ENCODE data around the gene BAZ1B. TPM values are rescaled to one million over a fixed set of nuclear protein-coding genes. Genes with fewer than 3 reads are reported as not detected.
A peak's percentile ranks its signal among the peaks of the same experiment; 100 is the strongest.
"Not testable (repeated sequence)": the region's sequence is repeated elsewhere in the genome, so short reads cannot be mapped to it uniquely, and the experiment has no call there.

BAZ1B gene
- polyA plus RNA-seq, 2 donors, result 10.9 to 11.8 TPM

- not testable (repeated sequence) for H3K27ac ChIP-seq (ENCODE audit: low read depth in 2 of 2, low read length in 1 of 2); H3K27me3 ChIP-seq (ENCODE audit: control insufficient read depth in 1 of 2, insufficient read depth in 2 of 2, low read length in 2 of 2); H3K4me1 ChIP-seq (ENCODE audit: control insufficient read depth in 2 of 2, insufficient read depth in 2 of 2, low read length in 1 of 2); H3K9me3 ChIP-seq (ENCODE audit: control insufficient read depth in 2 of 2, insufficient read depth in 1 of 2, low read depth in 1 of 2, low read length in 1 of 2); H3K4me3 ChIP-seq (ENCODE audit: low read depth in 1 of 2, low read length in 2 of 2); H3K36me3 ChIP-seq (ENCODE audit: control insufficient read depth in 2 of 2, insufficient read depth in 2 of 2, low read length in 1 of 2)
- WGBS, 2 donors, result 63 to 79% methylated on average over 1 of the region's 1 CpG
Observed at GRCh38 chr7:73526158-73526494, 4.0 kb upstream of the BAZ1B start.

- Histone ChIP-seq H3K4me3 (ENCODE audit: low read depth in 1 of 2, low read length in 2 of 2) (peak overlapping the region; percentile 95 to 97), H3K27me3 (ENCODE audit: control insufficient read depth in 1 of 2, insufficient read depth in 2 of 2, low read length in 2 of 2) (no peaks in the 10 kb centered on the region), H3K36me3 (ENCODE audit: control insufficient read depth in 2 of 2, insufficient read depth in 2 of 2, low read length in 1 of 2) (no peaks in the 10 kb centered on the region), H3K4me1 (ENCODE audit: control insufficient read depth in 2 of 2, insufficient read depth in 2 of 2, low read length in 1 of 2) (peaks cover 0 to 2% of the 10 kb centered on the region in 2 donors), H3K9me3 (ENCODE audit: control insufficient read depth in 2 of 2, insufficient read depth in 1 of 2, low read depth in 1 of 2, low read length in 1 of 2) (no peaks in the 10 kb centered on the region), H3K27ac (ENCODE audit: low read depth in 2 of 2, low read length in 1 of 2) (peak overlapping the region; percentile 91 to 94)
- WGBS, 2 donors, result 1 to 2% methylated on average over 33 to 62 of the region's 62 CpGs
Observed at GRCh38 chr7:73521636-73522104, 423 bp downstream of the BAZ1B start.

- no peaks in the 10 kb centered on the region for H3K27me3 ChIP-seq (ENCODE audit: control insufficient read depth in 1 of 2, insufficient read depth in 2 of 2, low read length in 2 of 2)
- WGBS, 2 donors, result 0% methylated on average over 27 to 36 of the region's 36 CpGs
- no peaks in the 10 kb centered on the region for H3K9me3 ChIP-seq (ENCODE audit: control insufficient read depth in 2 of 2, insufficient read depth in 1 of 2, low read depth in 1 of 2, low read length in 1 of 2)
- peaks cover 0 to 2% of the 10 kb centered on the region in 2 donors for H3K4me1 ChIP-seq (ENCODE audit: control insufficient read depth in 2 of 2, insufficient read depth in 2 of 2, low read length in 1 of 2)
- H3K4me3 ChIP-seq (ENCODE audit: low read depth in 1 of 2, low read length in 2 of 2), result peak overlapping the region; percentile 95 to 97
- H3K36me3 ChIP-seq (ENCODE audit: control insufficient read depth in 2 of 2, insufficient read depth in 2 of 2, low read length in 1 of 2), result no peaks in the 10 kb centered on the region
- H3K27ac ChIP-seq (ENCODE audit: low read depth in 2 of 2, low read length in 1 of 2), result peak overlapping the region; percentile 91 to 94
Observed at GRCh38 chr7:73520673-73521635, 1.1 kb downstream of the BAZ1B start.

- Histone ChIP-seq H3K9me3 (ENCODE audit: control insufficient read depth in 2 of 2, insufficient read depth in 1 of 2, low read depth in 1 of 2, low read length in 1 of 2) (no peaks in the 10 kb centered on the region), H3K27ac (ENCODE audit: low read depth in 2 of 2, low read length in 1 of 2) (peak overlapping the region; percentile 33 to 65), H3K4me1 (ENCODE audit: control insufficient read depth in 2 of 2, insufficient read depth in 2 of 2, low read length in 1 of 2) (peaks cover 0 to 2% of the 10 kb centered on the region in 2 donors), H3K27me3 (ENCODE audit: control insufficient read depth in 1 of 2, insufficient read depth in 2 of 2, low read length in 2 of 2) (no peaks in the 10 kb centered on the region), H3K36me3 (ENCODE audit: control insufficient read depth in 2 of 2, insufficient read depth in 2 of 2, low read length in 1 of 2) (no peaks in the 10 kb centered on the region), H3K4me3 (ENCODE audit: low read depth in 1 of 2, low read length in 2 of 2) (peak overlapping the region; percentile 2 to 97)
- 56 to 58% methylated on average over 18 of the region's 18 CpGs for WGBS, 2 donors
Observed at GRCh38 chr7:73519867-73520672, 2.0 kb downstream of the BAZ1B start.

GRCh38 chr7:73518470-73518869, 3.6 kb downstream of the BAZ1B start:
- Histone ChIP-seq H3K27ac (ENCODE audit: low read depth in 2 of 2, low read length in 1 of 2) (no peak overlapping the region), H3K9me3 (ENCODE audit: control insufficient read depth in 2 of 2, insufficient read depth in 1 of 2, low read depth in 1 of 2, low read length in 1 of 2) (no peaks in the 10 kb centered on the region), H3K4me3 (ENCODE audit: low read depth in 1 of 2, low read length in 2 of 2) (no peak overlapping the region), H3K4me1 (ENCODE audit: control insufficient read depth in 2 of 2, insufficient read depth in 2 of 2, low read length in 1 of 2) (peaks cover 0 to 2% of the 10 kb centered on the region in 2 donors), H3K27me3 (ENCODE audit: control insufficient read depth in 1 of 2, insufficient read depth in 2 of 2, low read length in 2 of 2) (no peaks in the 10 kb centered on the region), H3K36me3 (ENCODE audit: control insufficient read depth in 2 of 2, insufficient read depth in 2 of 2, low read length in 1 of 2) (peaks cover 0 to 2% of the 10 kb centered on the region in 2 donors)
- WGBS, 2 donors, result 76% methylated on average over 5 of the region's 5 CpGs

- Histone ChIP-seq H3K27ac (ENCODE audit: low read depth in 2 of 2, low read length in 1 of 2) (no peak overlapping the region), H3K4me3 (ENCODE audit: low read depth in 1 of 2, low read length in 2 of 2) (no peak overlapping the region), H3K27me3 (ENCODE audit: control insufficient read depth in 1 of 2, insufficient read depth in 2 of 2, low read length in 2 of 2) (no peaks in the 10 kb centered on the region), H3K9me3 (ENCODE audit: control insufficient read depth in 2 of 2, insufficient read depth in 1 of 2, low read depth in 1 of 2, low read length in 1 of 2) (no peaks in the 10 kb centered on the region), H3K36me3 (ENCODE audit: control insufficient read depth in 2 of 2, insufficient read depth in 2 of 2, low read length in 1 of 2) (peaks cover 0 to 2% of the 10 kb centered on the region in 2 donors), H3K4me1 (ENCODE audit: control insufficient read depth in 2 of 2, insufficient read depth in 2 of 2, low read length in 1 of 2) (peaks cover 0 to 4% of the 10 kb centered on the region in 2 donors)
- WGBS, 2 donors, result 91 to 92% methylated on average over 6 of the region's 6 CpGs
Observed at GRCh38 chr7:73517241-73517995, 4.7 kb downstream of the BAZ1B start.

- Histone ChIP-seq H3K4me3 (ENCODE audit: low read depth in 1 of 2, low read length in 2 of 2) (no peak overlapping the region), H3K9me3 (ENCODE audit: control insufficient read depth in 2 of 2, insufficient read depth in 1 of 2, low read depth in 1 of 2, low read length in 1 of 2) (no peaks in the 10 kb centered on the region), H3K4me1 (ENCODE audit: control insufficient read depth in 2 of 2, insufficient read depth in 2 of 2, low read length in 1 of 2) (peaks cover 0 to 2% of the 10 kb centered on the region in 2 donors), H3K36me3 (ENCODE audit: control insufficient read depth in 2 of 2, insufficient read depth in 2 of 2, low read length in 1 of 2) (peaks cover 0 to 2% of the 10 kb centered on the region in 2 donors), H3K27me3 (ENCODE audit: control insufficient read depth in 1 of 2, insufficient read depth in 2 of 2, low read length in 2 of 2) (no peaks in the 10 kb centered on the region), H3K27ac (ENCODE audit: low read depth in 2 of 2, low read length in 1 of 2) (no peak overlapping the region)
- 94 to 96% methylated on average over 3 of the region's 3 CpGs for WGBS, 2 donors
Observed at GRCh38 chr7:73515178-73515577, 6.9 kb downstream of the BAZ1B start.

GRCh38 chr7:73512018-73512780, 9.9 kb downstream of the BAZ1B start:
- no peak overlapping the region for H3K4me3 ChIP-seq (ENCODE audit: low read depth in 1 of 2, low read length in 2 of 2)
- WGBS, 2 donors, result 73% methylated on average over 8 of the region's 8 CpGs
- no peaks in the 10 kb centered on the region for H3K27me3 ChIP-seq (ENCODE audit: control insufficient read depth in 1 of 2, insufficient read depth in 2 of 2, low read length in 2 of 2)
- H3K36me3 ChIP-seq (ENCODE audit: control insufficient read depth in 2 of 2, insufficient read depth in 2 of 2, low read length in 1 of 2), result peaks cover 1 to 6% of the 10 kb centered on the region in 2 donors
- H3K27ac ChIP-seq (ENCODE audit: low read depth in 2 of 2, low read length in 1 of 2), result no peak overlapping the region
- H3K4me1 ChIP-seq (ENCODE audit: control insufficient read depth in 2 of 2, insufficient read depth in 2 of 2, low read length in 1 of 2), result peaks cover 0 to 2% of the 10 kb centered on the region in 2 donors
- no peaks in the 10 kb centered on the region for H3K9me3 ChIP-seq (ENCODE audit: control insufficient read depth in 2 of 2, insufficient read depth in 1 of 2, low read depth in 1 of 2, low read length in 1 of 2)

Data from esophagus (tissue), 2 donors.